Vagina (tissue), 2 donors: Measurements from ENCODE around the gene NUP210L.

Source experiments
- POLR2AphosphoS5 ChIP-seq, 2 donors: sonication (generic); formaldehyde crosslinking; IDR thresholded peaks; one replicate each; pipeline ENCODE4 v1.9.0; 2017; ENCODE audit warnings: antibody characterized with exemption in 2 of 2, mild to moderate bottlenecking in 2 of 2, low read depth in 1 of 2; ENCODE audit not compliant: insufficient read depth in 1 of 2
- TF ChIP-seq, protein P1 (sequence below), 3 experiments: fragments of 450-650 bp in 2 of 3; fragments of 200-600 bp in 1 of 3; sonication (generic) in 1 of 3; IDR thresholded peaks; one replicate each; pipeline ENCODE4 v1.5.1; 2017 to 2019; ENCODE audit warnings: antibody characterized with exemption in 3 of 3, mild to moderate bottlenecking in 2 of 3, moderate library complexity in 2 of 3

DNA sequence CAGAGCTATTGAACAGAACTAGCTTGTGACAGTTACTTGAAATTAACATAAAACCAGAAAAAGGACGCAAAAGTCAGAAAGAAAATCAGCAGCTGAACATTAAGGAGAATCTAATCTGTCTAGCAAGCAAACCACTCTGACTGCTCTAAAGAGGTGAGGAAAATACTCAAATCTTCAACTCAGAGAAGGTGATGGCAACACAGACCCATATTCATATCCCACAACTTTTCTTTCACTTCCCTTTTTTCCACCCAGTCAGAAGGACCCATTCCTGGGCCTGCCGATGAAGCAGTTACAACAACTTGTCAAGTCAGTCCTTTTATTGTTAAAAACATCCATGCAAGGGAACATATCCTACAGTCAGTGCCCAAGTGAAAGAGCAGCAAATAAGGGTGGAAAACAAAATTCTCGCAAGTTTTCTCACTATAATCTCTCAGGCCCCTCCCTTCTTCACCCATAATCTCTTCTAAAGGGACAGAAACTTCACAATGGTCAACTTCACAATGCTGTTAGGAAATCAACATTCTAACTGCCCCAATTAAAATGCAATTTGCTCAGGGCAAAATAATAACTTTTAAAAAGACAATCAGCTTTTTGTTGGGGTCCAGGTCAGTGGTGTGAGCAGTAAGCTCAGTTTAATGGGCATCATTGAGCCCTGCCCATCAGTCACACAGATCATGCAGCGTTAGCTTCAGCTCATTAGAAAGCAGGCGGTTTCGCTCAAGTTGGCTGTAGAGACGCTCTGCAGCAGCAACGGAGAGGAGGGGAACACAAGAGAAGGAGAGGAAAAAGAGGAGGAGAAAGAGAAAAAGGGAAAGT is 3.6 kb upstream of the NUP210L start:
- TF ChIP-seq, protein P1, sequence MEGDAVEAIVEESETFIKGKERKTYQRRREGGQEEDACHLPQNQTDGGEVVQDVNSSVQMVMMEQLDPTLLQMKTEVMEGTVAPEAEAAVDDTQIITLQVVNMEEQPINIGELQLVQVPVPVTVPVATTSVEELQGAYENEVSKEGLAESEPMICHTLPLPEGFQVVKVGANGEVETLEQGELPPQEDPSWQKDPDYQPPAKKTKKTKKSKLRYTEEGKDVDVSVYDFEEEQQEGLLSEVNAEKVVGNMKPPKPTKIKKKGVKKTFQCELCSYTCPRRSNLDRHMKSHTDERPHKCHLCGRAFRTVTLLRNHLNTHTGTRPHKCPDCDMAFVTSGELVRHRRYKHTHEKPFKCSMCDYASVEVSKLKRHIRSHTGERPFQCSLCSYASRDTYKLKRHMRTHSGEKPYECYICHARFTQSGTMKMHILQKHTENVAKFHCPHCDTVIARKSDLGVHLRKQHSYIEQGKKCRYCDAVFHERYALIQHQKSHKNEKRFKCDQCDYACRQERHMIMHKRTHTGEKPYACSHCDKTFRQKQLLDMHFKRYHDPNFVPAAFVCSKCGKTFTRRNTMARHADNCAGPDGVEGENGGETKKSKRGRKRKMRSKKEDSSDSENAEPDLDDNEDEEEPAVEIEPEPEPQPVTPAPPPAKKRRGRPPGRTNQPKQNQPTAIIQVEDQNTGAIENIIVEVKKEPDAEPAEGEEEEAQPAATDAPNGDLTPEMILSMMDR (IDR thresholded peaks at IDR 0.05), result no peak
- TF ChIP-seq POLR2AphosphoS5 (IDR thresholded peaks at IDR 0.05; ENCODE audit: insufficient read depth in 1 of 2, low read depth in 1 of 2), result no peak
